ENCODE results near the gene PPP2R5B.

The PPP2R5B gene

DNA sequence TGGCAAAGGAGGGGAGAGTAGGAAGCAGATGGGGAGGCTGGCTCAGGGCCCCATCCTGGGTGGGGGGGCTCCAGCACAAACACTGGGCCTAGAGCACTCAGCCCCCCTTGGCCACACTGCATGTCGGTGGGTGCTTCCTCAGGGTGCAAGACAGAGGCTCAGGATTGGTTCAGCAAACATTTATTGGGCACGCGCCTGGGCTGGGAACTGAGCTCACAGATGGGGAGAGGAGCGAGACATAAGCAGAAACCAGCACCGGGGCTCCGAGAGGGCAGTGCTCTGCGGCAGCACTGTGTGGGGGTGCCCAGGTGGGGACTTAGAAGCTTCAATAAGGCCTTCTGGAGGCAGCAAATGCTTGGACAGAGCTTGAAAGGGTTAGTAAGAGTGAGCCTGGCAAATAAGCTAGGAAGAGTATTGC is 34.0 kb upstream of the PPP2R5B start:
- peak; percentile 71 for DNase-seq

GRCh38 chr11:64891215-64891848 is 33.2 kb upstream of the PPP2R5B start:
- no peak for DNase-seq

DNA sequence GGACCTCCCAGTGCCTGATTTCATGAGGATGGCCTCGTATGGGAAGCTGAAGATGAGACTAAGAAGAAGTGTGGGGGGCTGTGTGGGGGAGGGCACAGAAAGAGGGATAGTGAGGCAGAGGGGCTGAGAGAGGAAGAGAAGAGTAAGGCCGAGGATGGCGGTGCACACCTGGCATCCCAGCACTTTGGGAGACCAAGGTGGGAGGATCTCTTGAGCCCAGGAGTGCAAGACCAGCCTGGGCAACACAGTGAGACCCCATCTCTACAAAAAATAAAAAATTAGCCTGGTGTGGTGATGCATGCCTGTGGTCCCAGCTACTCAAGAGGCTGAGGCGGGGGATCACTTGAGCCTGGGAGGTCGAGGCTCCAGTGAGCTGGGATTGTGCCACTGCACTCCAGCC is 32.6 kb upstream of the PPP2R5B start:
- DNase-seq, result no peak

GRCh38 chr11:64892411-64892831 is 32.1 kb upstream of the PPP2R5B start:
- DNase-seq, result no peak

GRCh38 chr11:64892838-64893193 is 31.7 kb upstream of the PPP2R5B start:
- no peak for DNase-seq

- DNase-seq, result no peak
Observed at GRCh38 chr11:64893194-64894069, 31.1 kb upstream of the PPP2R5B start.

GRCh38 chr11:64894070-64894811 is 30.2 kb upstream of the PPP2R5B start:
- DNase-seq, result peak; percentile 12

GRCh38 chr11:64894812-64895452 is 29.6 kb upstream of the PPP2R5B start:
- no peak for DNase-seq

DNA sequence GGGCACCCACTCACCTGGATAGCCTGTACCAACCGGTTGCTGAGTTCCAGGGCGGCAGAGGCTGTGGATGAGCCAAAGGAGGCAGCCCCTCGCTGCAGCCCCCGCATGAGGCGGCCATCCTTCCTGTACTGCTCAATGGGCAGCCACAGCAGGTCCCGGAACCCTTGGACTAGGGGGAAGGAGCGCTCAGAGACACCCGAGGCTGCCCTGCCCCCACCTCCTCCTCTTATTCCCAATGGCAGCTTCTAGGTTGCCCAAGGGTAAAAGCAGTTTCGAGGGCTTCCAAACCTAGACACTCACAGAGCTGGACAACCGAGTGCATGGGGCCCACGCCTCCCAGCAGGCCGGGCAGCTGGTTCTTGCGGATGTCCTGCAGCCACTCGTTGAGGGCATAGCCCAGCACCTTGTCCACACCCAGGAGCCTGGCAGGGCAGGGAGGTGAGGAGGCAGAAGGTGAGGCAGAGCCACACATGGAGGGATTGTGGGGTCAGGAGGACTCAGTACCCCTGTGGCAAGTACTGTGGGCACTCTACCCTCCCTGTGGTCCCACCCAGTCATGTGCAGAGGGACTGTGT is 28.0 kb upstream of the PPP2R5B start:
- no peak for DNase-seq

DNA sequence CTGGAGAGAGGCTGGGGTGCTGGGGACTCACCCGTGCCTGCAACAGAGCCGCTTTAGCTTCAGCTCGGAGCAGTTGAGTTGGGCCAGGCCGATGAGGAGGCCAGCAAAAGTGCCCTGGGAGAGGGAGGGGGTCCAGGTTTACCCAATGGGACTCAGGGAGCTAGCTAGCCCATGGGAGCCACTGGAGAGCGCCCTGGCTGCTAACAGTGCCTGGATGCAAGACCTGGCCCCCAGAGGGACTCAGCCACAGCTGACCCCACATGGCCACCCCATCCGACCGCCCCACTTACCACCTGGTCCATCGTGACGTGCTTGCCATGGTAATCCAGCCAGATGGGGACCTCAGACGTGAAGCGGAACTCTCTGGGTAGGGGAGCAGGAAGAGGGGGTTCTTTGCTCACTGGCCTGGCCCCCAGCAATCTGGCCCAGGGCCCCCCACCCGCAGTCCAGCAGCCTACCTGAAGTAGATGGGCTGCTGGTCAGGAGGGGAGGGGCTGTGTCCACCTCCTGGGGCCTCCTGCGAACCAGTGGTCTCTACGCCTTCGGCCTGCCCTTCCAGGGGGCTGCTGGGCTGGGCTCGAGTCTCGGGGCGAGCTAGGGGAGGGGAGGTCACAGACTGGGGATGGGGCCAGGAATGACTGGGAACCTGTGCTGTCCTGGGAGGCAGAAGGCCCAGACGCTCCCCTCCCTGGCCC is 27.0 kb upstream of the PPP2R5B start:
- no peak for DNase-seq

DNA sequence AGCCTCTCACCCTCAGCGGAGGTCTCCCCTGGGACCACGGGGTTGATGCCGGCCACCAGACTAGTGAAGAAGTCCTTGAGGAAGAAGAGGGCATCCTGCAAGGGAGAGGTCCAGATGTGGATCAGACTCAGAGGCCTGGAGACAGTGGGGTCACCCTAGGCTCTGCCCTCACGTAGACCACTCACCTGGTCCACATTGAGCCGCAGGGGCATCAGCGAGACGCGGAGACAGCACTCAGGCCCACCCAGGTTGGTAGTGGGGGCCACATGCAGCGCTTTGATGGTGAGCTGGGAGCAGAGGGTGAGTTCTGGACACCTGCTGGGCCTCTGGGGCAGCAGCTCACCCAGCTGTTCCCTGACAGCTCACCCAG is 26.4 kb upstream of the PPP2R5B start:
- no peak for DNase-seq

GRCh38 chr11:64898541-64898940 is 25.9 kb upstream of the PPP2R5B start:
- no peak for DNase-seq

- DNase-seq, result no peak
Observed at GRCh38 chr11:64900263-64900678, 24.2 kb upstream of the PPP2R5B start.

DNA sequence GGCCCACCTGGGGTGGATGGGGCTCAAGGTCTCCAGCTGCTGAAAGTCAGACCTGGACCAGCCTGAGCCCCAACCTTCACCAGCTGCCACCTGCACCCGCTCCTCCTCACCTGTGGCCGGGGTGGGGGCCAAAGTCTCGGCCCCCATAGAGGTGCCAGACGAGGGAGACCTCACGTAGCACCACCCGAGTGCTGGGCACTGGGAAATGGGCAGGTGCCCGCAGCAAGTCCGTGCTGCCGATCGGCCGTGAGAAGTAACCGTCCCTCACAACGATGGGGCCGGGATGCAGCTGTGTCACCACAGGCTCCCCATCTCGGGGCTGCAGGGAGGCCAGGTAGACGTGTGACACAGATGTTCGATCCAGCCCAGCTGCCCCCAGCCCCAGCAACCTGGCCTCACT is 23.7 kb upstream of the PPP2R5B start:
- DNase-seq, result no peak

DNA sequence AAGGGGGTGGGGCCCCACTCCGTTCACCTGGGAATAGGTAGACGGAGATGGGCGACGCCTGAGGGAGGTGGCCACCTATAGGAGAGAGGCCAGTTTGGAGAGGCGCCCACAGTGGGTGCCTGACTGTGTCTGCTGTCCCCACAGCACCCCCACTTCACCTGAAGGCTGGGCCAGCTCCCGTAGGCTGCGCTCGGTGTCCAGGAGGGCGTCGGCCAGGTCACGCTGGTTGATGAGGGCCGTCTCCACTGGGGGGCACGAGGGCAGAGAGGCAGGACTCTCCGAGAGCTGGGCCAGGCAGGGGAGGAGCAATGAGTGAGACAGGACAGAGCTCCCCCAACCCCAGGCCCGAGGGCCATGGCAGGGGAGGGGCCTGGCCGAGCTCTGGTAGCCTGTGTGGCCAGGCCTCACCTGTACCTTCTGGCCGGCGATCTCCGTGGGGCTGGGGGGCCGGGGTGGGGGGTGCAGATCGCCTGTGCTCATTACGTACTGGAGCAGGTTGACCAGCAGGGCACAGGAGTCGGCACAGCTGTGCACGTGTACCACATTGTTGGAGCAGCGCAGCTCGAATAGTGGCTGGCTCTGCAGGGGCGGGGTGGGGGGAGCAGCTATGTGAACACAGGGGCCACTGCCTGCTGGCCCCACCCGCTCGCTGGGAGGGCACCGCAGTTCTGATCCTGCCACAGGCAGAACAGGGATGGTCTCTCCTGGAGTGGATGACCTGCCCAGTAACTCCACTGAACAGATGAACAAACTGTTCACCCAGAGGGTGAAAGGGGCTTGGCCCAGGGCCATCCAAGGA is 22.2 kb upstream of the PPP2R5B start:
- DNase-seq, result no peak

DNA sequence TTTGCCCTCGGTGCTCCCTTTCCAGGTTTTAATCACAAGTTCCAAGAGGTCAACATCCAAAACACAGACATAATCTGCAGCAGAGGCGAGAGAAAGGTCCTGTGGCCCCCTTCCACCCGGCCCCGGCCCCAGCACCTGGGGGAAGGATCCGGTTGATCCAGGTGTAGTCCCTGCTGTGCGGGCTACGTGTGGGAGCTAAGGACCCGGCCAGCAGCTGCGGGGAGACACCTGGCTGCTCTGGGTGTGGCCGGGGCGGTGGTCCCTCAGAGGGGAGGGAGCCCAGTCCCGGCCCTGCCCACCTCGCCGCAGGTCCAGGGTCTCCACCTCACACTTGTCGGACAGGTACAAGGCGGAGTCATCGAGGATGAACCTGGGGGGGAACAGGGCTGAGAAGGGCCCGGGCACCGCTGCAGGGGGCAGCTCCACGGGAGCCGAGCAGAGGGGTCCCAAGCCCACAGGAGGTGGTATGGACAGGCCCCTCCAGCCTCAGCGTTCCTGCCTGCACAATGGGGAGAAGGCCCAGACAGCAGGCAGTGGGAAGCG is 21.1 kb upstream of the PPP2R5B start:
- no peak for DNase-seq

- no peak for DNase-seq
Observed at GRCh38 chr11:64905516-64906313, 18.8 kb upstream of the PPP2R5B start.

- DNase-seq, result no peak
Observed at GRCh38 chr11:64906314-64906635, 18.2 kb upstream of the PPP2R5B start.

DNA sequence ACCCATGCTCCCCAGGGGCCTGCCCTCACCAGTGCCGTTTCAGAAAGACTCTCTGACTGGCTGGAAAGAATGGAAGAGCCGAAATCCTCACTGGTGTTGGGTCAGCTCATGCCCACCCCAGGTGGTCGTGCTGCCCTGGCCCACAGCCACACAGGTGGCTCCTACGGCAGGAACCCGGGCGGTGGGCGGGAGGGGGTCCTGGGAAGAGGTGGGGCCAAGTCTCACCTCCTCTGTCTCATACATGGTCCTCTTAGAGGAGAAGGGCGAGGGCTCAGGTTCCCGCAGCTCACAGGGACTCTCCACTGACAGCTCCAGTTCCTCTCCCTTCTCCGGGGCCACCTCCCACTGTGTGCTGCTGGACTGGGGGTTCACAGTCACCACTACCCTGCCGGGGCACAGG is 15.7 kb upstream of the PPP2R5B start:
- DNase-seq, result no peak

DNA sequence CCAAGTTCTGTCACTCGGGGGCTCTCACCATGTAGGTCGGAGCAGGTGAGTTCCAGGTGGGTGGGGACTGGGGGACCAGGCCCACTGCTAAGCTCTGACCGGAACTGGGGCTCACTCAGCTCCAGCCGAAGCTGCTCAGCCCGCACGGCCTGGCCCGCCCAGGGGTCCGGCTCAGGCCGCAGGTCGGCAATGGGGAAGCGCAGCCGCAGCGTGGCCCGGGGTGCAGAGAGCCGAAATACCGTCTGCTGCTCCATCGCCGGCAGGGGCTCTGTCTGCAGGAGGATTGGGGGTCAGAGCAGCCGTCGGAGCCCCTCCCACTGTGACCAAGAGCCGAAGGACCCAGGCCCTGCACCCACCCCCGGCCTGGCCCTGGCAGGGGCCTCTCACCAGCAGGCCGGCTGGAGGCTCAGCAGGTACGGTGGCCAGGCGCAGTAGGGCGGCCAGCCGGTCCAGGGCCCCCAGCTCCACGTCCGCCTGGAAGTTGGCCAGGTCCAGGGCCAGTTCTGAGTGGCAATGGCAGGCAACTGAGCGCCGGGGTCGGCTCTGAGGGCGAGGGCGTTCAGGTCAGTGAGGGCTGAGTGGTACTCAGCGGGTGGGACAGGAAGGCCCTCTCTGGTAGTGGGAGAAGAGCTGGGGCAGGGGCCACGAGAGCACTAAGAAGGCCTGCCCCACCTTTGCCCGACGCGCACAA is 14.7 kb upstream of the PPP2R5B start:
- no peak for DNase-seq
